ENCODE results near the gene ALG11. TPM values are rescaled to one million over a fixed set of nuclear protein-coding genes. Genes with fewer than 3 reads are reported as not detected.
A peak's percentile ranks its signal among the peaks of the same experiment; 100 is the strongest.

ALG11 gene
- total RNA-seq, 3 donors from 2014 or later, result 25.6 to 29.0 (median 28.1) TPM

- Histone ChIP-seq H3K4me1 (no peaks in the 10 kb centered on the region), H3K36me3 (no peaks in the 10 kb centered on the region), H3K4me3 (peak within 1 kb of the TSS; percentile 94 to 98 (median 97)), H3K9me3 (no peaks in the 10 kb centered on the region), H3K27me3 (no peaks in the 10 kb centered on the region), H3K27ac (peak within 1 kb of the TSS; percentile 75 to 79)
- TF ChIP-seq CTCF (IDR thresholded peaks at IDR 0.05), result no peak
- TF ChIP-seq POLR2AphosphoS5 (IDR thresholded peaks at IDR 0.05), result no peak
- no peak for TF ChIP-seq POLR2A (IDR thresholded peaks at IDR 0.05)
- no peak for DNase-seq (ENCODE audit: low spot score in 2 of 2)
- intact Hi-C loops (cut with DNase I; ENCODE audit: low total_unique reads), result no loop called here
Measured at GRCh38 chr13:52010890-52011631, 1.1 kb upstream of the ALG11 start, which contains the start of gene ATP7B. ATP7B (minus strand) TSS chr13:52011450; CDS start chr13:52011337, 113 bp downstream.

GRCh38 chr13:52012512-52012836, 276 bp downstream of the ALG11 start:
- no peak for TF ChIP-seq POLR2A (IDR thresholded peaks at IDR 0.05)
- H3K9me3 ChIP-seq, result no peaks in the 10 kb centered on the region
- peak overlapping the region; percentile 94 to 98 (median 97) for H3K4me3 ChIP-seq
- H3K27ac ChIP-seq, result peak overlapping the region in 1 of 2 donors; percentile 79
- H3K4me1 ChIP-seq, result no peaks in the 10 kb centered on the region
- no peaks in the 10 kb centered on the region for H3K36me3 ChIP-seq
- no peak for DNase-seq (ENCODE audit: low spot score in 2 of 2)
- intact Hi-C loops (cut with DNase I; ENCODE audit: low total_unique reads), result no loop called here
- H3K27me3 ChIP-seq, result no peaks in the 10 kb centered on the region

- H3K9me3 ChIP-seq, result no peaks in the 10 kb centered on the region
- no peak for DNase-seq (ENCODE audit: low spot score in 2 of 2)
- no peak overlapping the region for H3K27ac ChIP-seq
- intact Hi-C loops (cut with DNase I; ENCODE audit: low total_unique reads), result no loop called here
- no peaks in the 10 kb centered on the region for H3K27me3 ChIP-seq
- H3K4me3 ChIP-seq, result no peak overlapping the region
- no peaks in the 10 kb centered on the region for H3K36me3 ChIP-seq
- no peaks in the 10 kb centered on the region for H3K4me1 ChIP-seq
- TF ChIP-seq CTCF (IDR thresholded peaks at IDR 0.05) (no peak), POLR2AphosphoS5 (IDR thresholded peaks at IDR 0.05) (no peak), POLR2A (IDR thresholded peaks at IDR 0.05) (no peak)
Measured at GRCh38 chr13:52016296-52016695, 4.1 kb downstream of the ALG11 start.

- TF ChIP-seq CTCF (IDR thresholded peaks at IDR 0.05), result no peak
- TF ChIP-seq POLR2AphosphoS5 (IDR thresholded peaks at IDR 0.05), result no peak
- TF ChIP-seq POLR2A (IDR thresholded peaks at IDR 0.05), result no peak
- Histone ChIP-seq H3K9me3 (no peaks in the 10 kb centered on the region), H3K4me3 (no peak overlapping the region), H3K27me3 (no peaks in the 10 kb centered on the region), H3K4me1 (no peaks in the 10 kb centered on the region), H3K27ac (no peak overlapping the region), H3K36me3 (peaks cover 5% of the 10 kb centered on the region)
- no peak for DNase-seq (ENCODE audit: low spot score in 2 of 2)
- intact Hi-C loops (cut with DNase I; ENCODE audit: low total_unique reads), result no loop called here
Measured at GRCh38 chr13:52020191-52020590, 8.0 kb downstream of the ALG11 start.

- H3K27me3 ChIP-seq, result no peaks in the 10 kb centered on the region
- H3K4me1 ChIP-seq, result no peaks in the 10 kb centered on the region
- intact Hi-C loops (cut with DNase I; ENCODE audit: low total_unique reads), result no loop called here
- no peak for DNase-seq (ENCODE audit: low spot score in 2 of 2)
- H3K9me3 ChIP-seq, result peaks cover 0 to 4% of the 10 kb centered on the region in 2 donors
- H3K36me3 ChIP-seq, result peaks cover 5% of the 10 kb centered on the region
- no peak overlapping the region for H3K27ac ChIP-seq
- no peak overlapping the region for H3K4me3 ChIP-seq
- no peak for TF ChIP-seq POLR2AphosphoS5 (IDR thresholded peaks at IDR 0.05)
- no peak for TF ChIP-seq CTCF (IDR thresholded peaks at IDR 0.05)
- TF ChIP-seq POLR2A (IDR thresholded peaks at IDR 0.05), result no peak
Measured at GRCh38 chr13:52022356-52022755, 10.2 kb downstream of the ALG11 start.

Measured in breast epithelium (tissue), 4 donors.